KMS-11 (cell line): Measurements from ENCODE around the gene ABHD5.
"Not testable (repeated sequence)": the region's sequence is repeated elsewhere in the genome, so short reads cannot be mapped to it uniquely, and the experiment has no call there.

ENCODE experiments used
- H2AFZ ChIP-seq: fragments of 200-600 bp; sonication (generic); 2 replicates; pipeline ENCODE4 v1.6.1; 2016; ENCODE audit warnings: antibody characterized with exemption, mixed run types, low read depth
- H3K27ac ChIP-seq: fragments of 200-600 bp; sonication (generic); 2 replicates; pipeline ENCODE4 v1.6.1; 2016; ENCODE audit warnings: mild to moderate bottlenecking, mixed run types
- H3K27me3 ChIP-seq: fragments of 200-600 bp; sonication (generic); 2 replicates; pipeline ENCODE4 v1.6.1; 2017; ENCODE audit warnings: mild to moderate bottlenecking, low read depth, mixed run types, moderate library complexity; ENCODE audit not compliant: insufficient read depth
- H3K36me3 ChIP-seq: fragments of 200-600 bp; sonication (generic); 2 replicates; pipeline ENCODE4 v1.6.1; 2017; ENCODE audit warnings: mild to moderate bottlenecking, mixed run types; ENCODE audit not compliant: insufficient read depth
- H3K4me1 ChIP-seq: fragments of 200-600 bp; sonication (generic); 2 replicates; pipeline ENCODE4 v1.6.1; 2016; ENCODE audit warnings: mild to moderate bottlenecking, low read depth, mixed run types; ENCODE audit not compliant: poor library complexity, severe bottlenecking
- H3K4me2 ChIP-seq: fragments of 200-600 bp; sonication (generic); 2 replicates; pipeline ENCODE4 v1.7.0; 2016; ENCODE audit warnings: mild to moderate bottlenecking, mixed run types
- H3K4me3 ChIP-seq: fragments of 200-600 bp; sonication (generic); IDR thresholded peaks from 2 replicates; pipeline ENCODE4 v1.6.1; 2017; ENCODE audit warnings: low read depth, low read length, mixed read lengths; ENCODE audit not compliant: insufficient read depth
- H3K79me2 ChIP-seq: fragments of 200-600 bp; sonication (generic); 2 replicates; pipeline ENCODE4 v1.6.1; 2016; ENCODE audit warnings: low read depth, mixed run types; ENCODE audit not compliant: insufficient read depth
- H3K9ac ChIP-seq: fragments of 200-600 bp; sonication (generic); 2 replicates; pipeline ENCODE4 v1.6.1; 2016; ENCODE audit warnings: mild to moderate bottlenecking, mixed run types
- H4K20me1 ChIP-seq: fragments of 200-600 bp; sonication (generic); 2 replicates; pipeline ENCODE4 v1.6.1; 2016; ENCODE audit warnings: mild to moderate bottlenecking, mixed run types; ENCODE audit not compliant: insufficient read depth
- TF ChIP-seq, protein P1 (sequence below): fragments of 200-600 bp; sonication (generic); conservative IDR thresholded peaks from 2 replicates; pipeline ENCODE4 v1.6.1; 2017; ENCODE audit warnings: low read depth, mild to moderate bottlenecking, antibody characterized with exemption, low read length, moderate library complexity, mixed read lengths

ABHD5 gene

DNA sequence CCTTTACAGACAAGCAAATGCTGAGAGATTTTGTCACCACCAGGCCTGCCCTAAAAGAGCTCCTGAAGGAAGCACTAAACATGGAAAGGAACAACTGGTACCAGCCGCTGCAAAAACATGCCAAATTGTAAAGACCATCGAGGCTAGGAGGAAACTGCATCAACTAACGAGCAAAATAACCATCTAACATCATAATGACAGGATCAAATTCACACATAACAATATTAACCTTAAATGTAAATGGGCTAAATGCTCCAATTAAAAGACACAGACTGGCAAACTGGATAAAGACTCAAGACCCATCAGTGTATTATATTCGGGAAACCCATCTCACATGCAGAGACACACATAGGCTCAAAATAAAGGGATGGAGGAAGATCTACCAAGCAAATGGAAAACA lies 9.9 kb upstream of the ABHD5 start:
- not testable (repeated sequence) for H3K4me2 ChIP-seq, H2AFZ ChIP-seq, H3K4me1 ChIP-seq, H3K4me3 ChIP-seq, H4K20me1 ChIP-seq, H3K79me2 ChIP-seq, H3K36me3 ChIP-seq, H3K9ac ChIP-seq, H3K27ac ChIP-seq, H3K27me3 ChIP-seq

DNA sequence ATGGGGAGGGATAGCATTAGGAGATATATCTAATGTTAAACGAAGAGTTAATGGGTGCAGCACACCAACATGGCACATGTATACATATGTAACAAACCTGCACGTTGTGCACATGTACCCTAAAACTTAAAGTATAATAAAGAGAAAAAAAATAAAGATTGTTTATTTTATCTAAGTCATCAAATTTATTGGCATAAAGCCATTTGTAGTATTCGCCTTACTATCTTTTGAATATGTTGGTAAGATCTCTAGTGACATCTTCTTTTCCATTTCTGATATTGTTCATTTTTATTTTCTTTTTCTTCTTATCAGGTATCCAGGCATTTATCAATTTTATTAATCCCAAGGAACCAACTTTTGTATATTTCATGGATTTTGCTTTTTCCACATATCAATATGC lies 5.8 kb upstream of the ABHD5 start:
- Histone ChIP-seq H3K79me2 (no peaks in the 10 kb centered on the region), H2AFZ (no peak overlapping the region), H4K20me1 (no peaks in the 10 kb centered on the region), H3K27me3 (no peaks in the 10 kb centered on the region), H3K9ac (no peak overlapping the region), H3K36me3 (no peaks in the 10 kb centered on the region), H3K27ac (no peak overlapping the region), H3K4me1 (no peaks in the 10 kb centered on the region), H3K4me3 (no peak overlapping the region), H3K4me2 (no peak overlapping the region)
- TF ChIP-seq, protein P1, sequence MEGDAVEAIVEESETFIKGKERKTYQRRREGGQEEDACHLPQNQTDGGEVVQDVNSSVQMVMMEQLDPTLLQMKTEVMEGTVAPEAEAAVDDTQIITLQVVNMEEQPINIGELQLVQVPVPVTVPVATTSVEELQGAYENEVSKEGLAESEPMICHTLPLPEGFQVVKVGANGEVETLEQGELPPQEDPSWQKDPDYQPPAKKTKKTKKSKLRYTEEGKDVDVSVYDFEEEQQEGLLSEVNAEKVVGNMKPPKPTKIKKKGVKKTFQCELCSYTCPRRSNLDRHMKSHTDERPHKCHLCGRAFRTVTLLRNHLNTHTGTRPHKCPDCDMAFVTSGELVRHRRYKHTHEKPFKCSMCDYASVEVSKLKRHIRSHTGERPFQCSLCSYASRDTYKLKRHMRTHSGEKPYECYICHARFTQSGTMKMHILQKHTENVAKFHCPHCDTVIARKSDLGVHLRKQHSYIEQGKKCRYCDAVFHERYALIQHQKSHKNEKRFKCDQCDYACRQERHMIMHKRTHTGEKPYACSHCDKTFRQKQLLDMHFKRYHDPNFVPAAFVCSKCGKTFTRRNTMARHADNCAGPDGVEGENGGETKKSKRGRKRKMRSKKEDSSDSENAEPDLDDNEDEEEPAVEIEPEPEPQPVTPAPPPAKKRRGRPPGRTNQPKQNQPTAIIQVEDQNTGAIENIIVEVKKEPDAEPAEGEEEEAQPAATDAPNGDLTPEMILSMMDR, result no peak

DNA sequence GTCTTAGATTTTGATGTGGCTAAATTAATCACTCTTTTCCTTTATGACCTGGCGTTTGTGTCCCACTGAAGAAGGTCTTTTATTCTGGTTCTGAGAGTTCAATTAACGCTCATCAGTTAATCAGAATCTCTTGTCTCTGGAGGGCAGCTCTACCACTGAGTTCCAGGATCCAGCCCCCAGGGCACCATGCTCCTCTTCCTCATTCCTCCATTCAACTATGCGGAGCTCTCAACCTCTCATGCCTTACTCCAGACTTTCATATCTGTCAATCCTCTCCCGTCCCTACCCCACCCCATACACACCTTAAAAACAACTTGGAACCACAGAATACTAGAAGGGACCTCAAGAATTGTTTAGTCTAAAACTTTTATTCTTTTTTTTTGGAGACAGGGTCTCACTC lies 4.8 kb upstream of the ABHD5 start:
- Histone ChIP-seq H3K4me2 (no peak overlapping the region), H3K4me1 (no peaks in the 10 kb centered on the region), H3K9ac (no peak overlapping the region), H3K36me3 (no peaks in the 10 kb centered on the region), H3K4me3 (no peak overlapping the region), H2AFZ (no peak overlapping the region), H3K79me2 (no peaks in the 10 kb centered on the region), H4K20me1 (no peaks in the 10 kb centered on the region), H3K27ac (no peak overlapping the region), H3K27me3 (no peaks in the 10 kb centered on the region)
- TF ChIP-seq, protein P1, result no peak

DNA sequence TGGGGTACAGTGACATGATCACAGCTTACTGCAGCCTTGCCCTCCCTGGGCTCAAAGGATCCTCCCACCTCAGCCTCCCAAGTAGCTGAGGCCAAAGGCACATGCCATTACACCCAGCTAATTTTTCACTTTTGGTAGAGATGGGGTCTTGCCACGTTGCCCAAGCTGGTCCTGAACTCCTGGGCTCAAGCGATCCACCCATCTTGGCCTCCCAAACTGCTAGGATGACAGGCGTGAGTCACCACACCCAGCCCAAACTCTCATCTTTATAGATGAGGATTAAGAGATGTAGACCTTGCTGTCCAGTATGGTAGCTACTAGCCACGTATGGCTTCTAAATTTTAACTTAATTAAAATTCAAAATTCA lies 4.4 kb upstream of the ABHD5 start:
- Histone ChIP-seq H2AFZ (no peak overlapping the region), H3K4me1 (no peaks in the 10 kb centered on the region), H3K4me3 (no peak overlapping the region), H3K4me2 (no peak overlapping the region), H3K27me3 (no peaks in the 10 kb centered on the region), H3K27ac (no peak overlapping the region), H4K20me1 (no peaks in the 10 kb centered on the region), H3K79me2 (no peaks in the 10 kb centered on the region), H3K9ac (no peak overlapping the region), H3K36me3 (no peaks in the 10 kb centered on the region)
- TF ChIP-seq, protein P1, result no peak

DNA sequence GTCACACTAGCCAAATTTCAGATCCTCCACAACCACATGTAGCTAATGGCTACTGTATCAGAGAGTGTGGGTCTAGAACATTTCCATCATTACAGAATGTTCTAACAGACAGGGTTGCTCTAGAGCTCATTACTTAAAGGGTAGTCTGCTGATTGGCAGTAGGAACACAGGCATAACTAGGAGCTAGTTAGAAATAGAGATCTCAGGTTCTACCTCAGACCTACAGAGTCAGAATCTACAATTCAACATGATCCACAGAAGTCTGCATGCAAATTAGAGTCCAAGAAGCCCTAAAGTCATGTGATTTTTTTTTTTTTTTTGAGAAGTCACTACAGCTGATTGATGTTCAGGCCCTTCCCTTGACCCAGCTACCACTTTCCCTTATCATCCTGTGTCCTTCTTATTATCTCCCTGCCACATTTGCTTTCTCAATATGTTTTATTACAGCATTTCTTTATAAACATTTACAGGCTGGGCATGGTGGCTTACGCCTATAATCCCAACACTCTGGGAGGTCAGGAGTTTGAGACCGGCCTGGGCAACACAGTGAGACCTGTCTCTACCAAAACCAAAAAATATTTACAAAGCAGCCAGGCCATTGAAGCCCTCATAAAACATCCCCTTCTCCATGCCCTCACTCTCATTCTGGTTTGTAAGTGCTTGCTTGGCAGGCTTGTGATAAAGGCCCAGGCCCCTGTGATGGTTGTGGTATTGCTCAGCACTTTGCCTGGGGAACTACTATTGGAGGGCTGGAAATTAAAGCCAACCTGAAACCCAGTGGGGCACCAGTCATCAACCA lies 3.8 kb upstream of the ABHD5 start:
- H3K79me2 ChIP-seq, result no peaks in the 10 kb centered on the region
- H3K36me3 ChIP-seq, result no peaks in the 10 kb centered on the region
- no peak overlapping the region for H3K27ac ChIP-seq
- no peak overlapping the region for H3K9ac ChIP-seq
- H2AFZ ChIP-seq, result no peak overlapping the region
- H4K20me1 ChIP-seq, result no peaks in the 10 kb centered on the region
- H3K4me3 ChIP-seq, result no peak overlapping the region
- peaks cover under 1% of the 10 kb centered on the region for H3K4me1 ChIP-seq
- H3K4me2 ChIP-seq, result no peak overlapping the region
- TF ChIP-seq, protein P1, result no peak
- H3K27me3 ChIP-seq, result no peaks in the 10 kb centered on the region
